ENCODE results near the gene FOXR1.
"Not testable (repeated sequence)": the region's sequence is repeated elsewhere in the genome, so short reads cannot be mapped to it uniquely, and the experiment has no call there.

FOXR1 gene

DNA sequence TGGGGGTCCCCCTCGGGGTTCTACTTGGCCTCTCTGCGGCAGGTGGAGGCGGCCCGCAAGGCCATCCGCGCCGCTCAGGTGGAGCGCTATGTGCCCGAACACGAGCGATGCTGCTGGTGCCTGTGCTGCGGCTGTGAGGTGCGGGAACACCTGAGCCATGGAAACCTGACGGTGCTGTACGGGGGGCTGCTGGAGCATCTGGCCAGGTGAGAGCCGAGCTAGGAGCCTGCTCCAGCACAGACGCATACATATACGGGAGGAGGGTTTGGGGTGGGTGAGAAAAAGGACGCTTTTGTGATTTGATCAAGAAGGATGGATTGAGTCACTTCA, 26.8 kb downstream of the FOXR1 start:
- no peak for DNase-seq

DNA sequence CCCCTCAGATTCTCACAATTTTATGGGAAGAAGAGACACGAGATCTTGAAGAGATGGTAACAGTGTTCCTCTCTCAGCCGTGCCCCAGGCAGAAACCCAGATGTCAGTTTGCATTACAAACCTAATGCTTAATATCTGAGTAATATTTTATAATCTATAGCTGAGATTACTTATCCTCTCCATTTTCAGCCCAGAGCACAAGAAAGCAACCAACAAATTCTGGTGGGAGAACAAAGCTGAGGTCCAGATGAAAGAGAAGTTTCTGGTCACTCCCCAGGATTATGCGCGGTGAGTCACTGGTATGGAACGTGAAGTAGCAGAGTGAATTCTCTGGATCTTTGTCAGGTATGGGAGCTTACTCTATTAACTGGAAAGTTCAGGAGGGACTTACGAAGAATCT, 27.3 kb downstream of the FOXR1 start:
- no peak for DNase-seq

DNA sequence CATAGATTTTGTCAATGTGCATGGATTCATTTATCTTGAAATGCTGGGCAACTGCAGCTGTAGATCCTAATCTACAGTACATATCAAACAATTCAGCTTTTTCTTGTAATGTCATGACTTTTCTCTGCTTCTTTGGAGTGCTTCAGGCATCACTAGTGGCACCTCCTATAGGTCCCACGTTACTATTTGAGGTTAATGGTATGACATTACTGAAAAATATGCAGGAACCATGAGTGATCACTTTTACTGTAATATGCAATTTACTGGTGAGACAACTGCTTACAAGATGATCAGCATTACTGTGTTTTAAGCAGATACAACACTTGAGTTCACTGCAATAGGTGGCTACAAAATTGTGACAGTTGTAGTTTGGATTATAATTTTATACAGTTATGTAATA, 29.3 kb downstream of the FOXR1 start:
- DNase-seq: no peak

DNA sequence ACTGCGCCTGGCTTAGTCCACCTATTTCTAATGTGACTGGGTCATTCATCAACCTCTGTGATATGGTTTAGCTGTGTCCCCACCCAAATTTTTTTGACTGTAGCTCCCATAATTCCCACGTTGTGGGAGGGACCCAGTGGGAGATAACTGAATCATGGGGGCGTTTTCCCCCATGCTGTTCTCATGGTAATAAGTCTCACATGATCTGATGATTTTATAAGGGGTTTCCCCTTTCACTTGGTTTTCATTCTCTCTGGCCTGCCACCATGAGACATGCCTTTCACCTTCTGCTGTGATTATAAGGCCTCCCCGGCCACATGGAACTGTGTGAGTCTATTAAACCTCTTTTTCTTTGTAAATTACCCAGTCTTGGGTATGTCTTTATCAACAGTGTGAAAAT, 35.1 kb downstream of the FOXR1 start:
- DNase-seq: no peak

DNA sequence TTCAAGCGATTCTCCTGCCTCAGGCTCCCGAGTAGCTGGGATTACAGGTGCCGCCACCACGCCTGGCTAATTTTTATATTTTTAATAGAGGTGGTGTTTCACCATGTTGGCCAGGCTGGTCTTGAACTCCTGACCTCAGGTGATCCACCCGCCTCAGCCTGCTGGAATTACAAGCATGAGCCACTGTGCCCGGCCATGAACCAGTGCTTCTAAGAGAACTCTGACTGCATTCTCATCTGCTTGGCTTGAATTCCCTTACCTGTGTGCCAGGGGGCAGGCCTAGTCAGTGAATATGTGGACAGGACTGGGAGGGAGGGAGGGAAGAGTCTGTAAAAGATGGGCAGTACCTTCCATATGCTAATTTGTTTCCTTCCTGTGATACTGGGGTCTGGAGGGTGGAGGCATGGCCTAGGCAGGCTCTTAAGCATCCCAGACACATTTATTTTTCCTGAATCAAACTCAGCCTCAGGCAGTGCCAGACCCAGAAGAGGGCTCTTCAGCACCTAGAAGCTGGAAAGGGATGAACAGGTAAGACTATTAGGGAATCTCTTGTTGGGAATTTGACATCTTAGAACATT, 40.0 kb downstream of the FOXR1 start:
- no peak for DNase-seq

DNA sequence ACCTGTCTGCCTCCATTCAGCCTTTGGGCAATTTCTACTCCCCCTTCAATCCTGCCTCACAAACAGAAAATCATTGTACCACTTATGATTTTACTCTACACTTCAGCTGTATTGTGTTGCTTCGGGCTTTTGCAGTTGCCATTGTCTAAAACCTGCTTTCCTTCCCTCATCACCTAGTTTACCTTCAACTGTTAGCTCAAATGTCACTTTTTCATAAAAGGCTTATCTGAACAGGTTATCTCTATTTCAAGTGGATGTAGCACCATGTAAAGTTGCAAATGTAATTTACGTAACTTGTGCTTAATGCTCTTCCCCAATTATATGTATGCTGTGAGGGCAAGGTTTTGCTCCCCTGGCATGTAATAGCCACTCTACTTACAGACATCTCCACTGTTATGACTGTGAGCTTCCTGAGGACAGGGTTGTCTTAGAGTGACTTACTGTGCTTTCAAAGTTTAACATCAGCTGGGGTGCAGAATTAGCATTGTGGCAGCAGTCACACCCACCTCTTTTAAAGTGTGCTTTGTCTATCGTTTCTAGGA, 41.1 kb downstream of the FOXR1 start:
- DNase-seq: no peak

DNA sequence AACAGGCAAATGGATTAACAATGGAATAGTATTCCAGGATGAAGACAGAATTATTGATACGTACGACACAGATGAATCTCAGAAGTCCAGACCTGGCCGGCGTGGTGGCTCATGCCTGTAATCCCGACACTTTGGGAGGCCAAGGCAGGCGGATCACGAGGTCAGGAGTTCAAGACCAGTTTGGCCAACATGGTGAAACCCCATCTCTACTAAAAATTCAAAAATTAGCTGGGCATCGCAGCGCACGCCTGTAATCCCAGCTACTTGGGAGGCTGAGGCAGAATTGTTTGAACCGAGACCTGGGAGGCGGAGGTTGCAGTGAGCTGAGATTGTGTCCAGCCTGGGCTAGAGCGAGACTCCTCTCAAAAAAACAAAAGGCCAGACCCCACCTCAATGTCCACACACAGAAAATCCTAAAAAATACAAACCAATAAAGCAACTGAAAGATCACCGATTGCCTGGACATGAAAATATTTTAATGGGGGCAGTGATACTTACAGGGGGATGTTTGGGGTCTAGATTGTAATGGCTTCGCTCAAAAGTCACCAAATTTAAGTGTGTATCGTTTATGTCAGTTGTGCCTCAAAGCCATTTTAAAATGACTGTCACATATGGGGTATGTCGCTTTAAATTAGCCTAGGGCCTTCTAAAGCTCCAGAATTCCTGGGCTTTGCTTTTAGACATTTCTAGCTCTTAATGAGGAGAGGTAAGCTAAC, 42.8 kb downstream of the FOXR1 start:
- no peak for DNase-seq

DNA sequence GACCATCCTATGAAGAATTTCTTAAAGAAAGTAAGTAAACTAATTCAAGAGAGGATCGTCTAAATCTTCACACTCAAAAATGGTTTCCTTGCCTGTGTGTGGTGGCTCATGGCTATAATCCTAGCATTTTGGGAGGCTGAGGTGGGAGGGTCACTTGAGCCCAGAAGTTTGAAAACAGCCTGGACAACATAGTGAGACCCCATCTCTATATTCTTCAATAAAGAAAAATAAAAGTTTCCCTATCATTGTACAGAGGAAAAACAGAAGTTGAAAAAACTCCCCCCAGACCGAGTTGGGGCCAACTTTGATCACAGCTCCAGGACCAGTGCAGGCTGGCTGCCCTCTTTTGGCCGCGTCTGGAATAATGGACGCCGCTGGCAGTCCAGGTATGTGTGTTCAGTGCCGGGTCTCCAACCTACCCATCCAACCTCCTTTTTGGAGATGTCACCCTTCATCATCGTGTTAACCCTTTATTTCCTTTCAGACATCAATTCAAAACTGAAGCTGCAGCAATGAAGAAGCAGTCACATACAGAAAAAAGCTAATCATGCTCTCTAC, 43.6 kb downstream of the FOXR1 start:
- DNase-seq: no peak

DNA sequence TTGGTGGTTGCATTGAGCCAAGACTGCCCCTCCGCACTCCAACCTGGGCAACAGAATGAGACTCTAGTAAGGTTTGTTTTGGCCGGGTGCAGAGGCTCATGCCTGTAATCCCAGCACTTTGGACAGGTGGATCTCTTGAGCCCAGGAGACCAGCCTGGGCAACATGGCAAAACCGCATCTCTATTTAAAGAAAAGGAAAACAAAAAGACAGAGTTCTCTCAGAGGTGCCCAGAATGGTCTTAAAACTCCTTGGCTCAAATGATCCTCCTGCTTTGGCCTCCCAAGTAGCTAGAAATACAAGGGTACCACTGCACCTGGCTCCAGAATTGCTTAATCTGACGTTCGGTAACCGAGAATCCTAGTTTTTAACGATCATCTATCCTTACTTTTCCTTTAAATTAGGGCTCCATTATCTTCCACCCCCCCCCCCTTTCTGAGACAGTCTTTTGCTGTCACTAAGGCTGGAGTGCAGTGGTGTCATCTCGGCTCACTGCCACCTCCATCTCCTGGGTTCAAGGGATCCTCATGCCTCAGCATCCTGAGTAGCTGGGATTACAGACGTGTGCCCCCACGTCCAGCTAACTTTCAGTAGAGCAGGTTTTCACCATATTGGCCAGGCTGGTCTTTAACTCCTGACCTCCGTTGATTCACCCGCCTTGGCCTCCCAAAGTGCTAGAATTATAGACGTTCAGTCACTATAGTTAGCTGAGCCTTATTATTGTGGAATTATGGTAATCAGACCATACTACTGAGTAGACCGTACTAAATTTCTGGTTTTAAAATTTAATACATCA, 44.9 kb downstream of the FOXR1 start:
- DNase-seq: no peak

DNA sequence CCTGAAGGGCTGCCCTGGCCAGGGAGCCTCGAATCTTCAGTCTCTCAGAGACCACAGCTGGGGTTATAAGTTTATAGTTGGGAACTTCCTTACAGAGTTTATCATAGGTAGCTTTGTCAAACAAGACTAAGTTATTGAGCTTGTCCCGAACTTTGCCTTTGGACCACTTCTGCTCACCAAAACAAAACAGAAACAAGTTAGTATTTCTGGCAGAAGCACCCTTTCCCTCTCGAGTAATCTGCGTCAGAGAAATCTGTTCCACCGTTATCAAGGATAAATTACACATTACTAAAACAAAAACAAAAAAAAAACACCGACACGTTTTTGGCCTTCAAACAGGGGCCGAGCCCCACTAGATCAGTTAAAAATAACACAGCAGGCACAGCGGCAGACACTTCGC, 45.8 kb downstream of the FOXR1 start:
- DNase-seq: not testable (repeated sequence)

DNA sequence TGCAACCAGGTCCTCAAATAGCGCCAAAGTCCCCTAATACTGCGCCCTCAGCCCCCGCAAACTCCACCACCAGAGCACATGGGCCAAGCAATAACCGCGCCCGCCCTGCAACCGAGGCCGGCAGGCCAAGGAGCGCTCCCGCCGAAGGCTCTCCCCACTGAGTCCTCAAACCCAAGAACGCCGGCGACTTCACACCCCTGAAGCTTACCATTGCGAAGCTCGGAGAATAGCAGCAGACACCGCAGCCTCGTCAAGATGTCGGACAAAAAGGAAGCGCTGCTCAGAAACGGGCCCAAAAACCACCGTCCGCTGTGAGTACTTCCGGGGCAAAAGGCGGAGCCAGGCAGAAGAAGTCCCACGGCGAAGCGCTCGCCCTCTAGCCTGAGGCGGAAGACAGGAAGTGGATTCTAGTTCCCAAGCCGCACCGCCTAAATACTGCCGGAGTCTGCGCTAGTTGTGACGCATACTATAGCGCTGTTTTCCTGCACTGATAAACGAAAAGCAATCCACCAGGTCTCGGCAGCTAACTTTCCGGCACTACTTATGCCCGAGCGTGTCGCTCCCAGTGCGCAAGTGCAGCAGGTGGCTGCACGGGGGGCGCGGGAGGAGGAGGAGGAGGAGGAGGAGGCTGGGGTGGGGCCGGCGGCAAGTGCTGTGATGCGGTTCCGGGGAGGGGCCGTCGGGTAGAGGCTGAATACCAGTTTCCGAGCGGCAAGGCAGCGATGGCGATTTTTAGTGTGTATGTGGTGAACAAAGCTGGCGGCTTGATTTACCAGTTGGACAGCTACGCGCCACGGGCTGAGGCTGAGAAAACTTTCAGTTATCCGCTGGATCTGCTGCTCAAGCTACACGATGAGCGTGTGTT, 46.7 kb downstream of the FOXR1 start, which contains the start of the genes RPS25 and TRAPPC4:
Gene RPS25 (minus strand): TSS at position 270 of the 865 bp plus-strand sequence. CDS start 59 bp downstream, at position 211.
Gene TRAPPC4 (plus strand): TSS at position 693 of the 865 bp plus-strand sequence. CDS start 30 bp downstream, at position 723.
- DNase-seq: peak; percentile 94

DNA sequence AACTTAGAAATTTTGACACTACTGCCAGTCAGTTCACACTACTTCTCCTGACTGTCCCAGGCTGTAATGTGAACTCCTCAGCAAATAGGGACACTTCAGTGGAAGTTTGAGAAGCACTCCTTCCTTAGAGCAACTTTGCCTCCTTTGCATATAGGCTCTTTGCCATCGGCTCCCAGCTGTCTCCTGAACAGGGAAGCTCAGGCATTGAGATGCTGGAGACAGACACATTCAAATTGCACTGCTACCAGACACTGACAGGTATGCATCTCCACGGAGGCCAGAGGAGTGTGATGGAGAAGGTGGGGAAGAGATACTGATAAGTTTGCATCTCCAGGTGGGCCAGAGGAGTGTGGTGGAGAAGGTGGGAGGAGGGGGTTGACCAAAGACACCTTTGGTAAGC, 48.4 kb downstream of the FOXR1 start:
- no peak for DNase-seq

DNA sequence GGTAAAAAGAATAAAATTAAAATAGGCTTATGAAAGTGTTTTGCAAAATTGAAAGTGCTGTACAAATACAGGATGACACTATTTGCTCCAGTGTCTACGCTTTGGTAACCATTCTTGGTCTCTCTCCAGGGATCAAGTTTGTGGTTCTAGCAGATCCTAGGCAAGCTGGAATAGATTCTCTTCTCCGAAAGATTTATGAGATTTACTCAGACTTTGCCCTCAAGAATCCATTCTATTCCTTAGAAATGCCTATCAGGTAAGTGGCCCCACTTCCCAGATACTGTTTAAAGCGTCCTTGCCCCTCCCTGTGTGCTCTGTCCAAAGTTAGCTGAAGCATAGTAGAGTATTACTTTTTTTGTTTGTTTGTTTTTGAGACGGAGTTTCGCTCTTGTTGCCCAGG, 50.1 kb downstream of the FOXR1 start:
- no peak for DNase-seq

DNA sequence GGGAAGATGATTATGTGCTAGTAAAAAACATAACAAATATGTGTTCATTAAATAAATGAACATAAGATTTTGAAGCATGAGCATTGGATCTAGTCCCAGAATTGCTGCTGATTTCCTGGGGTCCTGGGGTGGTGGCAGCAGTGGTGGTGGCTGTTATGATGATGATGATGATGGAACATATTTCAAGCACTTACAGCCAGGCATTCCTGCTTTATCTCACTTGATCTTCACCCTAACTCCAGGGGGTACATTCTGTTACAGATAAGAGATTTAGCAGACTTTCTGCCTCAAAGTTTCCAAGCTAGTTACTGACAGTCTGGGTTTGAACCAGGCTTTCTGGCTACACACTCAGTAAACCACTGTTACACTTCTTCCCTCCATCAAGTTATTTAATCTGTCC, 52.2 kb downstream of the FOXR1 start:
- DNase-seq: no peak

DNA sequence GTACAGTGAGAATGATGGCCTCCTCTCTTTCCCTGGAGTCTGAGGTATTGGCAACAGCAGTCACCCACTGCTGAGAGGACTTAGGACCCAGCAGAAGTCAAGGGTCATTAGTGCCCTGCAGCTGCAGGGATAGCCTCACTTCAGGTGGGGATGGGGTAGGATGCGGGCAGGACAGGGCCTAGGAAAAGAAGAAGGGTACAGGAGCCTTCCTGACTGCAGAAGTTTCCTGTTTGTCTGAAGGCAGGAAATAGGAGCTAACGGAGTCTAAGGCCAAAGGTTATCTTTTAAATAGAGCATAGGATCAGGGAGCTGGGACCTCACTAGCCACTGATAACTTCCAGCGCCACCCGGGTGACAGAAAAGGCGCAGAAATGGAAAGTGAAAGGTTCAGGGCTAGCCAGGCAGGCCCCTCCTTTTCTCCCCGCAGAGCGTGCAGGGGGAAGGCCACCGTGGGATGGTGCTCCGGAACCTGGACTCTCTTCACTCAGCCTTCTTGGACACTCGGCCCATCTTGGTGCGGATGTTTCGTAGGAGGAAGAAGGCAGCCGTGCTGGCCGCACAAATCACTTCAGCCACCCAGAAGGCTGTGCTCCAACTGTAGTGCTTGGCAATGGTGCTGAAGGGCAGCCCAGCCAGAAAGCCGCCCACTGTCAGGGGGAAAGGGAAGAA, 53.0 kb downstream of the FOXR1 start:
- no peak for DNase-seq

DNA sequence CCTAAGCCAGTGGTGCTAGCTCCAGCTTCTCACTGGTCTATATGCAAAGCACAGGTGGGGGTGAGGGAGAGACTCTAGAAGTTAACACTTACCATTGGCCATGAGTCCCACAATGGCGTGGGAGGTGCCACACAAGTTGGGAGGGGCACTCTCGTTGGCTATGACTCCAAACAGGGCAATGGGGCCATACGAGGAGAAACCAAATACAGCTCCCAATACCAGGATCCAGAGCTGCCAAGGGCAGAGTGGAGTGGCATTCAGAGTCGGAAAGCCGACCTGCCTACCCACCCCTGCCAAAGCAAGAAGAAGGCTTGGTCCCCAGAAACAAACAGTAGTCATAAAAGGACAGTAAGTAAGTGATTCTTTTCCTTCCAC, 53.5 kb downstream of the FOXR1 start:
- no peak for DNase-seq

DNA sequence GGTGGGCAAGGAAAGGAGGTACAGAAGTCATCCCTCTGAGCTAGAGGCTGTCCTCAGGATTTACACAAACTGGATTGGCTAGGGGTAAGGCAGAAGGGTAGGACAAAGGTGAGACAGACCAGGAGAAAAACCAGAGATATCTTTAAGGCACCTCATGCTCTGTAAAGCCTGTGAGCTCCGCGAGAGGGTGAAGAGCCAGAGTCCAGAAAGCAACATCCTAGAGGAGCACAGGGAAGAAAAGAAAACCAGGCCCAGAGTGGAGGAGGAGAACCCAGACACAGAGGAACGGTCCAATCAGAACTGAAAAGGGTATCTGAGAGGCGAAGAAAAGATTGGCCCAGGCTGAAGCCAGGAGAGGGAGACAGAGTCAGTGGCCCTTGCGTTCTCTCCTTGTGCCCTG, 54.0 kb downstream of the FOXR1 start:
- DNase-seq: no peak

DNA sequence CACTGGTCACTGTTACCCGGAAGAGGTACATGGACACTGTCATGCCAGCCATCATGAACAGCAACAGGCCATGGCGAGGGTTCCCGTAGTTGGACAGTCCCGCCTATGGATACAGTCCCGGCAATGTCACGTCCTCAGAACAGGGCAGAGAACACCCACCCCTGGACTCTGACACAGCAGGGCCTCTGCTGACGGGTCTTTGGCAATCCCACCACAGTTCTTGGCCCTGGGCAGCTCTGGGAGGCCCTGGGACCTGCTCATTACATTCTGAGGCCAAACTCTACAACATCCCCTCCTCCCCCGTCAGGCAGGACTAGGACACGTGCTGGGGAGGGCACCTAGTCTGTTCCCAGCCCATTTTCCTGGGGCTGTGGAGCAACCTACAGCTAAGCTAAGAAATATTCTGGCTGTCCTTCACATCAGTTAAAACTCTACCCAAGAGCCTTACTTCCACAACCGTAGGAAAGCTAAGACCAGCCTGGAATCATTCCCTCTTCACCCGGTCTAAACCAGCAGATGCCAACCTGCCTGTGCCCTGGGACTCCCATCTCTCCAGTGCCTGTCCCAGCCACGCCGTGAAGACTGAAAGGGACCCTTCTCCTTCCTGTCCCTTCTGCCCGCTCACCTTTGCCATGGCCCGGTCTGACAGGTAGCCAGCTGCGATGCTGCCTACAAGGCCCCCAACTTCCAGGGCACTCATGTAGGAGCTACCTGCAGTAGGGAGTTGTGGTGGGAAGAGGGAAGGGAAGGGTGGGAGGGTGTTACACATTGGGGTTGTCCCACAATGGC, 54.6 kb downstream of the FOXR1 start:
- no peak for DNase-seq

DNA sequence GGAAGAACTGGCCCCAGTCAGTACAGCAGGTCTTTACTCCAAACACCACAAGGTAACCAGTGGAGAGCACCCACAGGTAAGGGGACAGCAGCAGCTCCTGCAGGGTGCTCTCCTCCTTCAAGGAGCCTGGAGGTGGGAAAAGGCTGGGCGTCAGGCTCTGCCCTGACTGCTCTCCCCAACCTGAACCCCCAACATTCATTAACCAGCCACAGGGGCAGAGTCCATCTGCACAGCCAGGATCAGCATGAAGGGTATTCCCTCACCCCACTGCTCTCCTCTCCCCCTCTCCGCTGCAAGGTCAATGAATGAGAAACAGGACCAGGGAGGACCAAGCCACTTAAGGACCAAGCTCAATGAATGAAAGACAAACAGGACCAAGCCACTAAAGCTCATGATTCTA, 55.4 kb downstream of the FOXR1 start:
- DNase-seq: no peak

DNA sequence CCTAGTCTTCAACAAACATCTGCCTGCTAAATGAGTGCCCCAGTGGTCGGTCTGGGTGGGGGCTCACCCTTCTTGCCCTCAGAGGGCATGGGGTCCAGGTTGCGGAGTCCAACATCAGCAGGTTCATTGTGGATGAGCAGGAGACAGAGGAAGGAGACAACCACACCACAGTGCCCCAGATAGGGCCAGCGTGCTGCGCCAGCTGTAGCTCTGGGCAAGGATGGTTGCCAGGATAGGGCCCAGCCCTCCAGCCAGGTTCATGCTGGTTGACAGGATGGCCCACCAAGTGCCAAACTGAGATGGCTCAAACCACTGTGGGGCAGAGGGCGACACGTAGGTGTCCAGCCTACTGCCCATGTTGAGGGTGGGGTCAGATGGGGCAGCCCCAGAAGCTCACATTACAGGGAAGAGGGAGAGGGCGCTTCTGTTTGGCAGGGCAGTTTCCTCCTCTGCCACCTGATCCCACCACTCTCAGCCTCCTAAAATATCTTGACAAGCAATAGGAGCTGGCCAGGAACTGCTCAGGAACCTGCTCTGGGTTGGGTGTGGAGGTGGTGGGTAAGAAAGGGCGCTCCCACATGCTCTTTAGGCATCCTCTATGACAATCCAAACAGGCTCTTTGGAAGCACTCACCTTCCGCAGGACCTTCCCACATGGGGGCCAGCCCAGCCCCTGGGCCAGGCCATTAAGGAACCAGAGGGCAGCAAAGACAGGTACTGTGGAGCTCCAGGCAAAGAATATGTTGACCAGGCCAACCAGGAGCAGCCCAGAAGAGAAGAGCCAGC, 56.2 kb downstream of the FOXR1 start:
- DNase-seq: no peak

Data from amniotic stem cell (primary cell).